GM12872 (cell line): ENCODE results near the gene CIRBP.

Source experiments
- CTCF ChIP-seq: IDR thresholded peaks from 3 replicates; pipeline ENCODE4 v1.5.1; 2011; ENCODE audit warnings: low read depth, mild to moderate bottlenecking, low read length, moderate library complexity; ENCODE audit not compliant: insufficient read depth

CIRBP gene

GRCh38 chr19:1285737-1286360, 16.7 kb downstream of the CIRBP start, which contains the start of gene EFNA2:
EFNA2 (plus strand) TSS chr19:1285873; CDS start chr19:1286169, 296 bp downstream.
- TF ChIP-seq CTCF, result no peak

- TF ChIP-seq CTCF, result no peak
Measured at GRCh38 chr19:1286487-1287353, 17.6 kb downstream of the CIRBP start.

- TF ChIP-seq CTCF, result no peak
Measured at GRCh38 chr19:1287354-1288225, 18.5 kb downstream of the CIRBP start.

GRCh38 chr19:1288226-1288612, 19.1 kb downstream of the CIRBP start:
- TF ChIP-seq CTCF, result no peak

GRCh38 chr19:1288833-1289685, 19.9 kb downstream of the CIRBP start:
- no peak for TF ChIP-seq CTCF

GRCh38 chr19:1289686-1290025, 20.5 kb downstream of the CIRBP start:
- no peak for TF ChIP-seq CTCF
